ENCODE measurements around the gene TRPV6. TPM values are rescaled to one million over a fixed set of nuclear protein-coding genes. Genes with fewer than 3 reads are reported as not detected.

The TRPV6 gene
- total RNA-seq, 1 experiment from 2014 or later = 1.7 TPM

- no peak for ATAC-seq
- RAD21 ChIA-PET (ENCODE audit: low non-redundant PET in 1 of 2, low total read pairs in 2 of 2, uncharacterized antibody in 2 of 2, unreplicated experiment in 2 of 2) = no interaction called here
- intact Hi-C loops (cut with micrococcal nuclease) = no loop called here
- CTCF ChIA-PET = interaction anchor here (1.1 to 1.5 kb wide), 2 partner anchors 16 to 270 kb away, joined by 3 to 4 read pairs; no protein-coding TSS in a partner anchor
- POLR2A ChIA-PET = no interaction called here
- peak overlapping the region; percentile 14; the same call in 1 of the 2 replicates for H3K4me2 ChIP-seq (ENCODE audit: low read length)
- no peaks in the 10 kb centered on the region for H3K27me3 ChIP-seq (ENCODE audit: insufficient read depth, low read length)
- no peak for DNase-seq (ENCODE audit: low read depth, low spot score)
- TF ChIP-seq SIN3A (IDR thresholded peaks at IDR 0.05; ENCODE audit: low read depth) (no peak), SP1 (IDR thresholded peaks at IDR 0.05; ENCODE audit: low read depth) (no peak), EGR1 (IDR thresholded peaks at IDR 0.05; ENCODE audit: low read depth) (no peak)
- no peak overlapping the region for H3K27ac ChIP-seq (ENCODE audit: low read depth, low read length)
- H4K20me1 ChIP-seq (ENCODE audit: insufficient read depth) = no peaks in the 10 kb centered on the region
- H3K9me2 ChIP-seq (ENCODE audit: insufficient read depth) = no peaks in the 10 kb centered on the region
- no peak overlapping the region for H3K4me3 ChIP-seq (replicated peaks in 1 of 2; ENCODE audit: low read depth in 1 of 2, low read length in 2 of 2)
- H3K4me1 ChIP-seq (ENCODE audit: control insufficient read depth in 1 of 2, insufficient read depth in 2 of 2, low read length in 2 of 2) = peaks cover 0 to 7% of the 10 kb centered on the region in 2 experiments; a peak in 2 of 4 replicates
- no peak overlapping the region for H2AFZ ChIP-seq (ENCODE audit: low read depth, low read length, poor library complexity, severe bottlenecking)
- no peak overlapping the region for H3K9ac ChIP-seq (ENCODE audit: low read length)
- H3K36me3 ChIP-seq (ENCODE audit: control insufficient read depth in 1 of 2, insufficient read depth in 2 of 2, low read length in 2 of 2) = no peaks in the 10 kb centered on the region
- no peaks in the 10 kb centered on the region; a peak in 2 of 4 replicates for H3K9me3 ChIP-seq (ENCODE audit: control insufficient read depth in 1 of 2, insufficient read depth in 1 of 2, low read depth in 1 of 2, low read length in 2 of 2)
- BruUV-seq (replicated peaks) = no TSS peak
- H3K79me2 ChIP-seq (ENCODE audit: insufficient read depth, low read length) = no peaks in the 10 kb centered on the region
These were observed 57.5 kb downstream of the TRPV6 start for GRCh38 chr7:142827951-142828500.

DNA sequence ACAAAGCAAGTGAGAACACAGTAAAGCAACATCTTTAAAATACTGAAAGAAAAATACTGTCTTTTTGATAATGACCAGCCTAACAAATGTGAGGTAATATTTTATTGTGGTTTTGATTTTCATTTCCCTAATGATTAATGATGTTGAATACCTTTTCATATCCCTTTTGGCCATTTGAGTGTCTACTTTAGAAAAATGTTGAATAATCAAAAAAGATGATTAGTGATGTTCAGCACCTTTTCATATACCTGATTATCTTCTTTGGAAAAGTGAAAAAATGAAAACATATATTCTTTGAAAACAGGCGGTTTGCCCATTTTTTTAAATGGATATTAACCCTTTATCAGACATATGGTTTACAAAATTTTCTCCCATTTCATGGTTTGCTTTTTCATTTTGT, 62.8 kb downstream of the TRPV6 start:
- Histone ChIP-seq H4K20me1 (ENCODE audit: insufficient read depth) (no peaks in the 10 kb centered on the region), H3K79me2 (ENCODE audit: insufficient read depth, low read length) (no peaks in the 10 kb centered on the region), H3K27me3 (ENCODE audit: insufficient read depth, low read length) (0 out of 2 replicates have a peak, but pooled peaks cover 14% of the 10 kb centered on the region), H2AFZ (ENCODE audit: low read depth, low read length, poor library complexity, severe bottlenecking) (no peak overlapping the region), H3K9ac (ENCODE audit: low read length) (no peak overlapping the region), H3K4me1 (ENCODE audit: control insufficient read depth in 1 of 2, insufficient read depth in 2 of 2, low read length in 2 of 2) (peaks cover 0 to under 1% of the 10 kb centered on the region in 2 experiments; a peak in 2 of 4 replicates), H3K4me3 (replicated peaks in 1 of 2; ENCODE audit: low read depth in 1 of 2, low read length in 2 of 2) (no peak overlapping the region), H3K9me2 (ENCODE audit: insufficient read depth) (no peaks in the 10 kb centered on the region), H3K4me2 (ENCODE audit: low read length) (no peak overlapping the region), H3K9me3 (ENCODE audit: control insufficient read depth in 1 of 2, insufficient read depth in 1 of 2, low read depth in 1 of 2, low read length in 2 of 2) (no peaks in the 10 kb centered on the region; a peak in 2 of 4 replicates), H3K27ac (ENCODE audit: low read depth, low read length) (no peak overlapping the region), H3K36me3 (ENCODE audit: control insufficient read depth in 1 of 2, insufficient read depth in 2 of 2, low read length in 2 of 2) (no peaks in the 10 kb centered on the region)
- POLR2A ChIA-PET = no interaction called here
- ATAC-seq (no peak), DNase-seq (ENCODE audit: low read depth, low spot score) (no peak)
- RAD21 ChIA-PET (ENCODE audit: low non-redundant PET in 1 of 2, low total read pairs in 2 of 2, uncharacterized antibody in 2 of 2, unreplicated experiment in 2 of 2) = no interaction called here
- CTCF ChIA-PET = no interaction called here
- intact Hi-C loops (cut with micrococcal nuclease) = no loop called here
- TF ChIP-seq ZFX (IDR thresholded peaks at IDR 0.05) (no peak), FOSL1 (IDR thresholded peaks at IDR 0.05; ENCODE audit: low read depth) (no peak), POLR2A (IDR thresholded peaks at IDR 0.05; ENCODE audit: borderline replicate concordance, extremely low read depth, insufficient read depth, insufficient read length) (no peak), ZBTB33 (IDR thresholded peaks at IDR 0.05; ENCODE audit: extremely low read depth, insufficient replicate concordance, low read length) (no peak), POLR2AphosphoS5 (IDR thresholded peaks at IDR 0.05; ENCODE audit: low read depth, low read length) (no peak), EZH2phosphoT487 (IDR thresholded peaks at IDR 0.05; ENCODE audit: borderline replicate concordance) (no peak), TCF7L2 (IDR thresholded peaks at IDR 0.05; ENCODE audit: borderline replicate concordance, extremely low read depth, insufficient read depth, insufficient read length) (no peak), RAD21 (IDR thresholded peaks at IDR 0.05; ENCODE audit: low read depth) (no peak), CEBPB (IDR thresholded peaks at IDR 0.05; ENCODE audit: low read depth) (no peak), SIN3A (IDR thresholded peaks at IDR 0.05; ENCODE audit: low read depth) (no peak), JUND (IDR thresholded peaks at IDR 0.05) (no peak)
- BruUV-seq (replicated peaks) = no TSS peak
